GM19043 (cell line): ENCODE results near the gene XAB2.

ENCODE experiments used
- ATAC-seq: cut with Tn5 transposase; IDR thresholded peaks from one replicate; pipeline ENCODE4 v1.9.1; 2021; ENCODE audit warnings: low read depth; ENCODE audit not compliant: unreplicated experiment

The XAB2 gene

DNA sequence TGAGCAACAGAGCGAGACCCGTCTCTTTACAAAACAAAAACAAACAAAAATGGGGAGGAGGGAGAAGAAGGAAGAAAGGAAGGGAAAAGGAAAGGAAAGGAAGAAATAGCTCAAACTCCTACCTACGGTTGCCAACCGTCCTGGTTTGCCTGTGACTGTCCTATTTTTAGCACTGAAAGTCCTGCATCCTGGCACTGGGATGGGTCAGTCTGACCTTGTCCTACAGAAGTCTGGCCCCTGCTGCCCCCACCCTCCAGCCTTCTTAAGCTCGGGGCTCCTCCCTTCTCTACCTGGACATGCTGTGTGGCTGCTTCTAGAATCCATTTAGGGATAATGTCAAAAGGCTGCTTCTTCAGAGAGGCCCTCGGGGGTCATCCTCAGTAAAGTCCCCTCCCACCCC is 6.3 kb upstream of the XAB2 start:
- no peak for ATAC-seq

DNA sequence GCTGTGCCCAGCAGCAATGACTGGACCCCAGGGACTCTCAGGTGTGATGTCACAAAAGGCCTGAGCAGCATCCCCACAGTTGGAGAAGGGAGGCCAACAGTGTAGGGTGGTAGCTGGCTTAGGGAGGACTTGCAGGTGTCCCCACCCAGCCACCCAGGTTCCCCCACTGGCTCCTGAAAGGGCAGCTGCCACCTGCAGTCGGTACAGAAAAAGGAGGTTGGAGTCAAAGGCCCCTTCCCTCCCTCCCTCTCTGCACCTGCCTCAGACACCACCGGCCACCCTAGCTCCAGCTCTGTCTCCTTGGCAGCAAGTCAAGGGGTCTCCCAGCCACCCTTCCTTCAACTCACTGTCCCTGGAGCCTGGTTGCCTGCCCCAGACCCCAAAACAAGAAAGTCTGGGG is 4.4 kb upstream of the XAB2 start, which contains the start of gene PCP2:
Gene PCP2, minus strand, starts transcription at position 22 of the 400 bp plus-strand sequence. CDS start 262 bp downstream, outside the sequence.
- no peak for ATAC-seq

DNA sequence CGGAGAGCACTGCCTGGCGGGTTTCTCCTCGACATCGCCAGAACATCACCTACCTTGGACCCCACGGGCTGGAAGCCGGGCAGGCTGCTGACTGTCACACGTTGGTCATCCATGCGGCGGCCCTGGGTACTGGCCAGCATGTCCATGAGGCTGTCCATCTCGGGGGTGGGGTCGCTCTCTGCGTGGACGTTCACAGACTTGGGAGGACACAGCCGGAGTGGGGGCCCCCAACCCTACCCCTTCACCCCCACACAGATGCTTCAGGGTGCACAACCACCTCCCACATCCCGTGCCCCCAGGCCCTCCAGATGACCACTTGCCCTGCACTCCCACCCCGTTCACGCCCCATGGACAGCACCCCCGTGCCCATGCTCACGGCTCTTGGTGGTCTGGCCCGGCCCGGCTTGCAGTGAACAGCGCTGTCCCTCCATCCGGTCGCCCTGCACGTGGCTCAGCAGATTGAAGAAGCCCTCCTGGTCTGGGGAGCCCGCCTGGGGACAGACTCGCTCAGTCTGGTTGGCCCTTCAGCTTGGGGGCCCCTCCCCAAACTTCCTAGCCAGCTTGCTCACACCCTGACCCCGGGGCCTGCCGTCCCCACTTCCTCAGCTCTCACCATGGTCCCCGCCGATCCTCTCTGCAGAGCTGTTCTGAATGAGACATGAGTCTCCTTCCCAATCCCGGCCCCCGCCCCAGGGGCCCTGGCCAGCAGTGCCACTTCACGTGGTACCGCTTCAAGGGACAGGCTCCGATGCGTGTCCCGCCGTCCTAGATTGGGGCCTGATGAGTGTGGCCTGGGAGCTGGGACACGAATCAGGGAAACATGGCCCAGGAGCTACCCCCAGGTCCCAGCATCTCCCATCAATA is 3.2 kb upstream of the XAB2 start:
- ATAC-seq, result no peak

DNA sequence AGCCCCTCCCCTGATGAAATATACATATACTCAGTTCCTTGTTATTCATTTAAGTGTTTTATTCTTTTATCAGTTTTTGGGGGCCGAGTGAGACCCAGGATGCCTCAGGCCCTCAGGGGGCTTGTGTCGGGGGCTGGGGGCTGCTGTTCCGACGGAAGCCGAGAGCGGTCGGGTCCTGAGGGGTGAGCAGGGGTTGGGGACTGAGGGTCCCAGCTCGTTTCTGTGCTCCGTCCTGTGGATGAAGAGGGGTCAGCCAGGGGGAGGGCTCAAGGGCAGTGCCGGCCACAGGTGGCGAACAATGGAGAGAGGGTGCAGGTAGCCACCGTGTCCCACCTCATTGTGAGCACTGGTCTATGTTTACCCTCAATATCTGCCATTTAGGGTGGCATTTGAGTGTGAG is 2.2 kb upstream of the XAB2 start:
- ATAC-seq, result no peak

DNA sequence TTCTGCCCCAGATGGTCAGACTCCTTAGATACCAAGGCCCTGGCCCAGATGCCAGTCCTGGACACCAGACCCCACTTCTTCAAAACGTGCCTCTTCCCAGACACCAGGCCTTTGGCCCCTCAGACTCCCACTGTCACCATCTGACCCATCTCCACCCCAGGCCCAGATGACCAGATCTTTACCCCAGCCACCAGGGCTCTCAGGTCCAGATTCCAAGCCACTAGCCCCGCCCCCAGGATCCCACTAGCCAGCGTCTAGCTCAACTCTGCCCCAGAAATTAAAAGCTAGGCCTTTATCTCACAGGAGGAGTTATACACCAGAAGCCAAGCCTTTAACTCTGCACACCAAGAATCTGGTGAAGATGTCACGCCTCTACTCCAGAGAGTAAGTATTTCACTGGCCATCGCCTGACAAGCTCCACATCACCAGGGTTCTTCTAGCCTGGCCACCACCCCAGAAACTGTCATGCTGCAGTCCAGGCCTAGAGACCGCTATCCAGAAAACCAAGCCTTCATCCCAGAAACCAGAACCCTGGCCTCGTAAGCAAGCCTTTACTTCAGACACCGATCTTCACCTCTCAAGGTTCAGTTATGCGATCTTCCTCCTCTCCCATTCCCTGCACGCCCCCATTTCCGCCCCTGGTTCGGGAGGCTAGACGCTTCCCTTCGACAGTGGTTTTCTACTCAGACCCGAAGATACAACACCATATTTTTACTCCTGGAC is 595 bp downstream of the XAB2 start:
- no peak for ATAC-seq

DNA sequence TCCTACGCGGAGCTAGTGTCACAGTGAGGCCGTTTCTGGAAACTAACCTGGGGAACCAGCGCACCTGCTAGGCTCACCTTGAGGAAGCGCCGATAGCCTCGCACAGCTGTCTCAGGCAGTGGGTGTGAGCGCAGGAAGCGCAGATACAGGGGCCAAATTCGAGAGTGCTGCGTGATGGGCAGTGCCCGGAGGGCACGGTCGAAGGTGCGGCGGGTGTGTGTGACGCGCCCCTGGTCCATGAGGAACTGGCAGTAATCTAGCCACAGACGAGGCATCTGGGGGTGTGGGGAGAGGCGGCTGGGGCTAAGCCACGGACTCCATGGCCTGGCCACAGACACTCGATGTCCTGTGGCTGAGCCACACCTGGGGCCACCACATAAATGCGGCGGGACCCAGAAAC is 2.2 kb downstream of the XAB2 start:
- no peak for ATAC-seq

DNA sequence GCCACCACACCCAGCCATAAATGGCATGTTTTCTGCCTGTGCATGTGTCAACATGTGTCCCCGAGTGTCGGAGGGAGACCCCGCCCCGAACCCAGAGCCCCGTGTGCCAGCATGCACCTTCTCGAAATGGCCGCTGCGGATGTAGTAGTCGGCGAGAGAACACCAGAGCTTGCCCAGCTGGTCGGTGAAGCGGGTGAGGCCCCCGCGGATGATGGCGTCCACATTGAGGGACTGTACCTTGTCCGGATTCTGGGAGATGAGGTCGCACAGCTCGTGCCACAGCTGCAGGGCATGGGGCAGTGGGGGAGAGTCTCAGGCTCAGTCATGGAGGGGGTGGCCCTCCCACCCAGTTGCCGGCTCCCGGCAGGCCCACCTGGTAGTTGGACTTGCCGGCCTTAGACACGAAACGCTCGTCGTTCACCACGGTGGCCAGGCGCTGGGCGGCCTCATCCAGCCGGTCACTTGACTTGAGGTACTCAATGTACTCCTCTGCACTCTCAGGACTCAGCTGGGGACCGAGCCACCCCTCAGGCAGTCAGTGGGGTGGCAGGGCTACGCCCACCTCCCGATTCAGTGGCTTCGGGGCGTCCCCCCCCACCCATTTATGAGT is 3.5 kb downstream of the XAB2 start:
- ATAC-seq, result no peak

DNA sequence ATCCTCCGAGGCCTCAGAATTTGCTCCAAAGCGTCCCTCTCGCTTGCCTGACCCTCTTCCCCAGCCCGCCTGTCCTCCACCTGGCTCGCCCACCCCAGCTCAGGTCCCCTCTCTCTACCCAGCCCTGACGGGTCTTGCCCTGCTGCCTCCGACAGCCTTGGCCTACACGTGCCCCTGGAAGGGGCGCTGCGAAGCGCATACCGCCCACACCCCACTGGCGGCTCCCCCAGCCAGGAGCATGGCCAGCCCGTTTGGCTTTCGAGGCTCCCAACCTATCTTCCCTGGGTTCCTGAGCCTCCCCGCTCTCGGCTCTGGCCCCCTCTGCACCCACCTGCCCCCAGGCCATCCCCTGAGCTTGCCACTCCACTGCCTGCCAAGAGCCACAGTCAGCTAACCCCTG is 4.5 kb downstream of the XAB2 start:
- ATAC-seq, result no peak

DNA sequence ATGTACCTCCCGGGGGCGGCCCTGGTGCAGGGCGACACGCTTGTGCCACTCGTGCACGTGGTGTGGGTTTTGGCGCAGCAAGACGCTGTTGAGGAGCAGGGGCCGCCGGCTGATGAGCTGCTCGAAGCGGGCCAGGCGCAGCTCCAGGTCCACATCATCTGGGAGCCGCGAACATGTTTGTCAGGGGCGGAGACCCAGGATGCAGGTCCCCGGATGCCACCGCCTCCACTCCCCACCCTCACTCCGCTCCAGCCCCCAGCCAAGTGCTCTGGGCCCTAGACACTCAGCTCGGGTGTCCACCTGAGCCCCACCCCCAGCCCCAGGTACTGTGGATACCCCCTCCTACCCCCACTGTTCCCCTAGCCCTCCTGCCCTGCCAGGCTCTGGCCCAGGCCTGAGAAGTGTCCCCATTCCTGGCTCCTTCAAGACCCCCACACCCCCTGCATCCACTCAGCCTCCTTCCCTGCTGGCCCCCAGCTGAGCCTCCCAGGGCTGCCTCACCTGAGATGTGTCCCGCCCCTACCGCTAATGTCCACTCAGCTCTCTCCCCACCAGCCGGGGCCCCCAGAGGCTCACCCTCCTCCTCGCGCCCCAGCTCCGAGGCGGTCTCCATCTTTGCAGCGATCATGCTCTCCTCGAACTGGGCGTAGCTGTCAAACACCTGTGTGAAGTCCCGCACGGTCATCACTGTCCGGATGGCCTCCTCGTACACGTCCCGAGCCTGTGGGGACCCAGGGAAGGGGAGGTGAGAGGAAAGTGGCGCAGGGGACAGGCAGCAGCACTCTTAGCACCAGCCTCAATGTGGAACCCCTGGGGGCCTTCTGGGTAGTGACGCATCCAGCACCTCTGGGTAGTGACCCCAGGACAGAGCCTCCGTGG is 5.4 kb downstream of the XAB2 start:
- ATAC-seq, result no peak

DNA sequence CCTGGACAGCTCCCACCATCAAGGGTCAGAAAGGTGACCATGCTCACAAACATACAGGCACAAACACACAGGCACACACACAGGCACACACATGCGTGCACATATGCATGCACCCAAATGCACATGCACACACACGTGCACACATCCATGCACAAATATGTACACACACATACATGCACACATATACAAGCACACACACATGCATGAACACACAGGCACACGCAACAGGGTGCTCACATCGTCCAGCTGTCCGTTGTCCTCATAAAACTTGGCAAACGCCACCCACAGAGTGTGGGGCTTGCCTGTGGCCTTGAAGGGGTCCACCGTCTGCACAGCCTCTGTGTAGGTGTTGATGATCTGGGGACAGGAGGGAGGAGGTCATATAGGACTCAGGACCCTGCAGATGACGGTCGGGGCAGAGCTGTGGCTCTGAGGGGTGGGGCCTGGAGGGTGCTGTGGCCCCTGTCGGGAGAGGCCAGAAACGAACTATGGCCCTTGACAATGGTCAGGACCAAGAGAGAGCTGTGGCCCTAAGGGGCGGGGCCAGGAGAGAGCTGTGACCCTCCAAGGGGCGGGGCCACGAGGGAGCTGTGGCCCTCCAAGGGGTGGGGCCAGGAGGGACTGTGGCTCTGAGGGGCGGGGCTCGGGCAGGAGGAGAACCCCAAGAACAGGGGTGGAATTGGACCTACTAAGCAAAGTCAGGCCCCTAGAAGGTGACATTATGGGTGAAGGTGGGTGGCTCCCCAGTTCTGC is 6.2 kb downstream of the XAB2 start:
- no peak for ATAC-seq

DNA sequence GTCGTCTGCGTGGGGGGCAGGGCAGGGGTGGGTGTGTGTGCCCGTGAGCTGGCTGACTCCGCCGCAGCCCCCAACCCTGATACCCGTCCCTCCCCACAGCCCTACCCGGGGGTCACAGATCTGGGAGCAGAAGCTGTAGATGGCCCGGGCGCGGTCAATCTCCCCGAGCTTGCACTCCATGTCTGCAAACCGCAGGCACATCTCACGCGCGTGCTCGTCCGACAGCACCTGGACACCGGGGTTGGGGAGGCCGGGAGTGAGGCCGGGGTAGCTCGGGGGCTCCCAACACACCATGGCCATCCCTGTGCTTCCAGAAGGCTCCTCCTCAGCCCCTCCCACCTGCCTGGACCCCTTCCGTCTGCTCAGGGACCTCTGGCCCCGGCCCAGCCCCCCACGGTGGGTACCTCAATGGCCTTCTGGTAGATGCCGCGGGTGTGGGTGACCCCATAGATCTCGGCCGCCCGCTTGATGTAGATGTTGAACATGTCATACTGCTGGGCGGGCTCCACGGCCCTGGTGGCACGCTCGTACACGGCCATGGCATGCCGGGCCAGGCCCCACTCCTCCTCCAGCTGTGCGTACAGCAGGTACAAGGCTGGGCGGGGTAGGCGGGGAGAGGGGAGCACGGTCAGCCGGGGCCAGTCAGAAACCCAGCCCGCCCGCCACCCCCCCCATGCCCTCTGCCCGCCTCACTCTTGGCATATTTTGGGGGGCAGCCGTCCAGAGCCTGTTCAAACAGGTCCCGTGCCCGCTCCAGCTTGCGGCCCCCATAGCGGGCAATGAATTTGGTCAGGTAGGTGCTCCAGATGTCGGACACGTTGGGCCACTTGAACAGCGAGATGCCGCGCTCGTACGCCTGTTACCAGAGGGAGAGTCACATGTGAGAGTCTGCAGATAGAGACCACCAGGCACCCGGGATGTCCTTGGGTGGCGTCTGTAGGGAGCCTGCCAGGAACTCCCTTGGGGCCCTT is 8.6 kb downstream of the XAB2 start:
- no peak for ATAC-seq

DNA sequence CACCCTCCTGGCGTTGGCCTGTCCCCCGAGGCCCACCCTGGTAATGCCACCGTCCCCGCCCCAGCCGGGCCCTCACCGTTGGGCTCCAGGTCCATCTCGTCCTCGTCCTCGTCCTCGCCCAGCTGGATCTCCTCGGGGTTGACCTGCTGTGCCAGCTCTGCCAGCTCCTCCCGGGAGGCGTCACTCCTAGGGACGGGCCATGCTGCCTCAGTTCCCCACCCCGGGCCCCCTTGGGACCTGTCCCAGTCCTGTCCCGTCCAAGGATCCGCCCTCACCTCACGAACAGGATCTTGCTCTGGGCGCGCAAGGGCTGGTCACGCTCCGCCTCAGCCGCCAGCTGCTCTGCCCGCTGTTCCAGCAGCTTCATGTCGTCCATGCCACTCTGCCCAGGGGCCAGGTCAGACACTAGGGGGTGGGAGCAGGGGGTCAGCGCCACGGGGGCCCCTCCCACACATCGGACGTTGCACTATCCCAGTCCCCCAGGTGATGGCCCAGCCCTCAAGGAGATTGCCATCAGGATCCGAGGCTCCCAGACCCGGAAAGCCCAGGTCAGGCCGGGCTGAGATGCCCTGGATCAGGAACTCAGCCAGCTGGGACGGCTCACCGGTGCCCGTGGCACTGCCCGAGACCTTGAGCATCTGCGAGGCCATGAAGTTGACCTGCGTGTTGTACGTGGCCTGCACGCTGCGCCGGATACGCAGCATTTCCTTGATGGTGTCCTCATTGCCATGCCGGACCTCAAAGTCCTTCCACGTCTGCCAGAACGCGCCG is 9.5 kb downstream of the XAB2 start:
- ATAC-seq, result no peak

DNA sequence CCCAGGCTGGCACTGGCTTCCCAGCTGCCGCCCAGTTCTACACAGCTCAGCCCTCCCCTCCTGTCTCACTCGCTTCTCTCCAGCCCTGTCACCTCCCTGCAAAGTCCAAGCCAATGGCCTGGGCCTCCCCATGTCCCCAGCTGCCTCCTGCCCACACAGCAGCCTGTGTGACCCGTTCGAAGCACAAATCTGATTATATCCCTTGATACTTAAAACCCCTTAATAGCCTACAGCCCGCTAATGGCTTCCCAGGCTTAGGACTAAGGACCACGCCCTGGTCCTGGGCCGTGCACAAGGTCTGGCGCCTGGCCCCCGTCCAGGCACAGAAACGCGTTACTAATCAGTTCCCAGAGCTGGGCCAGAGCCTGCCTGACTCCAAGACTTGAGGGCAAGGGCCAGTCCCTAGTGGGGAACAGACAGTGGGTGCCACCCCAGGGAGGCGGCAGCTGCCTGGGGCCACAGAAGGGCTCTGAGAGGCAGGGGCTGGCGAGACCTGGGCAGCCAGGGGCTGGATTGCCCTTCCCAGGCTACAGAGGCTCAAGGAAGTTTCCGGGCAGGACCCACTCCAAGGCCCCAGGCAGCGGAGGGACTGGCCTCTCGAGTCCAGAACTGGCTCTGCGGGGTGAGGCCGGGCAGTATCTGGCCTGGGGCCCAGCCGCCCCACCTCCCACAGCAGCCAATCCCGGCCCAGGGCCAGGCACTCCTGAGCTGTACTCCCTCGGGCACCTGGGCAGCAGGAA is 10.4 kb downstream of the XAB2 start:
- ATAC-seq, result no peak

DNA sequence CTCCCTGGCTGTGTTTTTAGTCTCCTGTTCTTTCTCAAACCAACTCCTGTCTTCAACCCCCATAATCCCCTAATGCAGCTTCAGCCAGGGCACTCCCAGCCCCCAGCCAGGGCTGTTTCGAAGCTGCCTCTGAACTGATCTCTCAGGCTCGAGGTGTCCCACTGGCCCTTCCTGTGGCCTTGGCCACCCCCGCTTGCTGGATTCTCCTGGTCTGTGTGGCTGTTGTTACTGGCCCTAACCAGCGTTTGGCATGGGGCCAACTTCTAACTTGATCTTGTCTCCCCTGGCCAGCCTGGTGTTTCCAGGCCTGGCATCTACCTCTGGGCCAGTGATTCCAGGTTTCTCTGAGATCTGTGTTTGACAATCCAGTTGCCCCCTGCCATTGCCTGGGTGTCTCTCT is 11.0 kb downstream of the XAB2 start:
- no peak for ATAC-seq

DNA sequence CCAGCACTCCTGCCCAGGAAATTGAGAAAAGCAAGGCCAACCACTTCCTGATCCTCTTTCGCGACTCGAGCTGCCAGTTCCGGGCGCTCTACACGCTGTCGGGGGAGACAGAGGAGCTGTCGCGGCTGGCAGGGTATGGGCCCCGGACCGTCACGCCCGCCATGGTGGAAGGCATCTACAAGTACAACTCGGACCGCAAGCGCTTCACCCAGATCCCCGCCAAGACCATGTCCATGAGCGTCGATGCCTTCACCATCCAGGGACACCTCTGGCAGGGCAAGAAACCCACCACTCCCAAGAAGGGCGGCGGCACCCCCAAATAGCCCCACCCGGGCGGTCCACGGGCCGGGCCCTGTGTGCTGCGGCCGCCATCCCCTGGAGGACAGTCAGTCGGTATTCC is 11.6 kb downstream of the XAB2 start:
- no peak for ATAC-seq

DNA sequence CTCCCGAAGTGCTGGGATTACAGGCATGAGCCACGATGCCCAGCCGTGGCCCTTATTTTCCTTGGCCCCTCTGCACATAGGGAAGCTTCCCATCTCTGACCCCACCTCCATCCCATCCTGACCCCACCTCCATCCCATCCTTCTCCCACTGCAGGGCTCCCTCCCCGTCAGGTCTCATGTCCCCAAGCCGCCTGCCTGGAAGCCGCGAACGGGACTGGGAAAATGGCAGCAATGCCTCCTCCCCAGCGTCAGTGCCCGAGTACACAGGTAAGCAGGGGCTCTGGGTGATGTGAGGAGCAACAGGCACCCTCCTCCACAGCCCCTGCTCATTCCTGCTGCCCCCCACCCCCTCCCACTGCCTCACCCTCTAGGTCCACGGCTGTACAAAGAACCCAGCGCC is 12.2 kb downstream of the XAB2 start:
- no peak for ATAC-seq
